Fibroblast of lung (primary cell): ENCODE measurements around the gene NEDD4L.

ENCODE experiments used
- EZH2 ChIP-seq: IDR thresholded peaks from 2 replicates; pipeline ENCODE4 v1.5.1; 2012; ENCODE audit warnings: low read length, control low read depth, mild to moderate bottlenecking; ENCODE audit errors: missing control alignments
- TF ChIP-seq, protein P1 (sequence below), 2 donors: IDR thresholded peaks in 1 of 2; conservative IDR thresholded peaks in 1 of 2; 1 replicate in 1 of 2; 2 replicates in 1 of 2; pipeline ENCODE4 v1.5.1; 2011 to 2012; ENCODE audit warnings: low read length in 2 of 2, control low read depth in 1 of 2, inconsistent platforms in 1 of 2, low read depth in 1 of 2, mild to moderate bottlenecking in 1 of 2

- no peak for TF ChIP-seq EZH2
- TF ChIP-seq, protein P1, sequence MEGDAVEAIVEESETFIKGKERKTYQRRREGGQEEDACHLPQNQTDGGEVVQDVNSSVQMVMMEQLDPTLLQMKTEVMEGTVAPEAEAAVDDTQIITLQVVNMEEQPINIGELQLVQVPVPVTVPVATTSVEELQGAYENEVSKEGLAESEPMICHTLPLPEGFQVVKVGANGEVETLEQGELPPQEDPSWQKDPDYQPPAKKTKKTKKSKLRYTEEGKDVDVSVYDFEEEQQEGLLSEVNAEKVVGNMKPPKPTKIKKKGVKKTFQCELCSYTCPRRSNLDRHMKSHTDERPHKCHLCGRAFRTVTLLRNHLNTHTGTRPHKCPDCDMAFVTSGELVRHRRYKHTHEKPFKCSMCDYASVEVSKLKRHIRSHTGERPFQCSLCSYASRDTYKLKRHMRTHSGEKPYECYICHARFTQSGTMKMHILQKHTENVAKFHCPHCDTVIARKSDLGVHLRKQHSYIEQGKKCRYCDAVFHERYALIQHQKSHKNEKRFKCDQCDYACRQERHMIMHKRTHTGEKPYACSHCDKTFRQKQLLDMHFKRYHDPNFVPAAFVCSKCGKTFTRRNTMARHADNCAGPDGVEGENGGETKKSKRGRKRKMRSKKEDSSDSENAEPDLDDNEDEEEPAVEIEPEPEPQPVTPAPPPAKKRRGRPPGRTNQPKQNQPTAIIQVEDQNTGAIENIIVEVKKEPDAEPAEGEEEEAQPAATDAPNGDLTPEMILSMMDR (conservative IDR thresholded peaks at IDR 0.05 in 1 of 2, IDR thresholded peaks at IDR 0.05 in 1 of 2; ENCODE audit: low read depth in 1 of 2, low read length in 2 of 2), result no peak
Measured at GRCh38 chr18:58190842-58191530, 147.0 kb downstream of the NEDD4L start.
